DOHH2 (cell line): ENCODE measurements around the gene AKAP13.

Source experiments
- EZH2phosphoT487 ChIP-seq: fragments of 200-600 bp; sonication (generic); IDR thresholded peaks from 2 replicates; pipeline ENCODE4 v1.6.1; 2017; ENCODE audit warnings: borderline replicate concordance, mild to moderate bottlenecking, antibody characterized with exemption, low read length, moderate library complexity, mixed read lengths
- TF ChIP-seq, protein P1 (sequence below): fragments of 200-600 bp; sonication (generic); IDR thresholded peaks from one replicate; pipeline ENCODE4 v1.5.1; 2014; ENCODE audit warnings: antibody characterized with exemption, mild to moderate bottlenecking, low read depth, low read length; ENCODE audit not compliant: poor library complexity, severe bottlenecking

- TF ChIP-seq, protein P1, sequence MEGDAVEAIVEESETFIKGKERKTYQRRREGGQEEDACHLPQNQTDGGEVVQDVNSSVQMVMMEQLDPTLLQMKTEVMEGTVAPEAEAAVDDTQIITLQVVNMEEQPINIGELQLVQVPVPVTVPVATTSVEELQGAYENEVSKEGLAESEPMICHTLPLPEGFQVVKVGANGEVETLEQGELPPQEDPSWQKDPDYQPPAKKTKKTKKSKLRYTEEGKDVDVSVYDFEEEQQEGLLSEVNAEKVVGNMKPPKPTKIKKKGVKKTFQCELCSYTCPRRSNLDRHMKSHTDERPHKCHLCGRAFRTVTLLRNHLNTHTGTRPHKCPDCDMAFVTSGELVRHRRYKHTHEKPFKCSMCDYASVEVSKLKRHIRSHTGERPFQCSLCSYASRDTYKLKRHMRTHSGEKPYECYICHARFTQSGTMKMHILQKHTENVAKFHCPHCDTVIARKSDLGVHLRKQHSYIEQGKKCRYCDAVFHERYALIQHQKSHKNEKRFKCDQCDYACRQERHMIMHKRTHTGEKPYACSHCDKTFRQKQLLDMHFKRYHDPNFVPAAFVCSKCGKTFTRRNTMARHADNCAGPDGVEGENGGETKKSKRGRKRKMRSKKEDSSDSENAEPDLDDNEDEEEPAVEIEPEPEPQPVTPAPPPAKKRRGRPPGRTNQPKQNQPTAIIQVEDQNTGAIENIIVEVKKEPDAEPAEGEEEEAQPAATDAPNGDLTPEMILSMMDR, result no peak
- TF ChIP-seq EZH2phosphoT487, result no peak
Observed at GRCh38 chr15:85563731-85564130, 183.3 kb downstream of the AKAP13 start.
